Ascending aorta (tissue), 2 donors: ENCODE data around the gene NFATC2. TPM values are rescaled to one million over a fixed set of nuclear protein-coding genes. Genes with fewer than 3 reads are reported as not detected.

ENCODE experiments used
- DNase-seq, 2 donors: peaks; one replicate each; pipeline ENCODE4 v3.0.0-alpha.2; 2019; ENCODE audit warnings: low spot score in 2 of 2
- H3K27ac ChIP-seq, 2 donors: fragments of 200-600 bp; sonication (generic); one replicate each; pipeline ENCODE4 v1.5.1; 2016 to 2017; ENCODE audit warnings: mild to moderate bottlenecking in 1 of 2
- H3K27me3 ChIP-seq: fragments of 200-600 bp; sonication (generic); one replicate; pipeline ENCODE4 v1.5.1; 2017
- H3K36me3 ChIP-seq, 2 donors: fragments of 200-600 bp; sonication (generic); one replicate each; pipeline ENCODE4 v1.5.1; 2016
- H3K4me1 ChIP-seq, 2 donors: fragments of 200-600 bp; sonication (generic); one replicate each; pipeline ENCODE4 v1.5.1; 2016 to 2017; ENCODE audit warnings: mild to moderate bottlenecking in 1 of 2
- H3K4me3 ChIP-seq, 2 donors: fragments of 200-600 bp; sonication (generic); one replicate each; pipeline ENCODE4 v1.5.1; 2016 to 2017; ENCODE audit warnings: mild to moderate bottlenecking in 1 of 2
- H3K9me3 ChIP-seq, 2 donors: fragments of 200-600 bp; sonication (generic); one replicate each; pipeline ENCODE4 v1.5.1; 2016
- CTCF ChIP-seq, 3 experiments: fragments of 200-600 bp in 2 of 3; fragments of 450-650 bp in 1 of 3; sonication (generic) in 2 of 3; IDR thresholded peaks; one replicate each; pipeline ENCODE4 v1.5.1; 2016 to 2019; ENCODE audit warnings: antibody characterized with exemption in 3 of 3, mild to moderate bottlenecking in 1 of 3, moderate library complexity in 1 of 3
- intact Hi-C: fragments of 100-400 bp; cut with DNase I; formaldehyde crosslinking; loops from one replicate; pipeline ENCODE4 v1.15.1; 2023
- total RNA-seq: library from RNA; depleted of rRNA; stranded (reverse); fragments of >200 nt; gene quantifications from one replicate; pipeline ENCODE4 v1.1.0, GENCODE V29; 2016

NFATC2 gene
- total RNA-seq, 1 donor from 2014 or later: 7.9 TPM

- Histone ChIP-seq H3K36me3 (no peaks in the 10 kb centered on the region), H3K27ac (no peak overlapping the region), H3K4me1 (peaks cover 6 to 13% of the 10 kb centered on the region in 2 donors), H3K27me3 (no peaks in the 10 kb centered on the region), H3K9me3 (no peaks in the 10 kb centered on the region), H3K4me3 (no peak overlapping the region)
- no peak for TF ChIP-seq CTCF (IDR thresholded peaks at IDR 0.05)
- DNase-seq: no peak
- intact Hi-C loops: loop anchor here (10.0 kb wide), 1 partner anchor 391 kb away; no protein-coding TSS in a partner anchor
Observed at GRCh38 chr20:51363813-51364212, 178.7 kb downstream of the NFATC2 start.

DNA sequence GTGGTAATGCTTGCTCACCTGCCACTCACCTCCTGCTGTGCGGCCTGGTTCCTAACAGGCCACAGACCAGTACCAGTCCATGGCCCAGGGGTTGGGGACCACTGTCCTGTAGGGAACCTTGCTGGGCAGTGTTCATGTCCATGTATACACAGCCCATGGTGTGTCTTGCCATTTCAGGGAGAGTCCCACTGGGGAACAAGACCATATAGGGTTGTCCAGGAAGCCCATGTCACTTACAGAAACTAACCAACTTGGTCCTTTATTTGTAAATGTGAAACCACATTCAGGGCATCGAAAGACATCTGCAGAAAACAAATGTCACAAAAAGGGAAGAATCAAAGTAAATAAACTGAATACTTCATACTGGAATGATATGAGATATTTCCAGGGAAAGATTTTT lies 179.1 kb downstream of the NFATC2 start:
- Histone ChIP-seq H3K4me3 (no peak overlapping the region), H3K9me3 (no peaks in the 10 kb centered on the region), H3K4me1 (peaks cover 6 to 13% of the 10 kb centered on the region in 2 donors), H3K27ac (no peak overlapping the region), H3K27me3 (no peaks in the 10 kb centered on the region), H3K36me3 (no peaks in the 10 kb centered on the region)
- DNase-seq: no peak
- TF ChIP-seq CTCF (IDR thresholded peaks at IDR 0.05): no peak
- intact Hi-C loops: loop anchor here (10.0 kb wide), 1 partner anchor 391 kb away; no protein-coding TSS in a partner anchor

- TF ChIP-seq CTCF (IDR thresholded peaks at IDR 0.05): no peak
- H3K27me3 ChIP-seq: no peaks in the 10 kb centered on the region
- no peaks in the 10 kb centered on the region for H3K36me3 ChIP-seq
- no peak overlapping the region for H3K27ac ChIP-seq
- DNase-seq: no peak
- intact Hi-C loops: loop anchor here (10.0 kb wide), 1 partner anchor 393 kb away; no protein-coding TSS in a partner anchor
- peaks cover 6 to 13% of the 10 kb centered on the region in 2 donors for H3K4me1 ChIP-seq
- no peak overlapping the region for H3K4me3 ChIP-seq
- H3K9me3 ChIP-seq: no peaks in the 10 kb centered on the region
Observed at GRCh38 chr20:51362254-51362653, 180.3 kb downstream of the NFATC2 start.

- peak overlapping the region in 1 of 2 donors; percentile 41 for H3K27ac ChIP-seq
- no peak for TF ChIP-seq CTCF (IDR thresholded peaks at IDR 0.05)
- DNase-seq: no peak
- no peaks in the 10 kb centered on the region for H3K9me3 ChIP-seq
- H3K4me1 ChIP-seq: peaks cover 6 to 9% of the 10 kb centered on the region in 2 donors
- intact Hi-C loops: loop anchor here (10.0 kb wide), 1 partner anchor 394 kb away; no protein-coding TSS in a partner anchor
- no peaks in the 10 kb centered on the region for H3K36me3 ChIP-seq
- no peaks in the 10 kb centered on the region for H3K27me3 ChIP-seq
- H3K4me3 ChIP-seq: no peak overlapping the region
Observed at GRCh38 chr20:51361258-51361657, 181.3 kb downstream of the NFATC2 start.

GRCh38 chr20:51360451-51361201 lies 181.9 kb downstream of the NFATC2 start:
- intact Hi-C loops: loop anchor here (10.0 kb wide), 1 partner anchor 394 kb away; no protein-coding TSS in a partner anchor
- DNase-seq: peak in 1 of 2 donors; percentile 73
- H3K4me1 ChIP-seq: peaks cover 2 to 4% of the 10 kb centered on the region in 2 donors

More at GRCh38 chr20:51360451-51361201, 181.9 kb downstream of the NFATC2 start:
- no peak overlapping the region for H3K4me3 ChIP-seq
- H3K27me3 ChIP-seq: no peaks in the 10 kb centered on the region
- no peaks in the 10 kb centered on the region for H3K9me3 ChIP-seq
- TF ChIP-seq CTCF (IDR thresholded peaks at IDR 0.05): no peak
- H3K27ac ChIP-seq: peak overlapping the region in 1 of 2 donors; percentile 41
- no peaks in the 10 kb centered on the region for H3K36me3 ChIP-seq
